HepG2 (cell line): ENCODE measurements around the gene SOST. TPM values are rescaled to one million over a fixed set of nuclear protein-coding genes. Genes with fewer than 3 reads are reported as not detected.

Source experiments
- CBX5 ChIP-seq: sonication (generic); formaldehyde crosslinking; IDR thresholded peaks from 2 replicates; pipeline ENCODE4 v1.4.0; 2020; ENCODE audit warnings: missing genetic modification reagents, borderline replicate concordance
- CEBPB ChIP-seq: IDR thresholded peaks from 2 replicates; pipeline ENCODE4 v1.6.1; 2011; ENCODE audit warnings: low read depth, low read length, improper control_type of control experiment, borderline replicate concordance
- CHD4 ChIP-seq: fragments of 200-600 bp; sonication (generic); IDR thresholded peaks from 2 replicates; pipeline ENCODE4 v1.7.0; 2017; ENCODE audit warnings: mild to moderate bottlenecking, low read length, borderline replicate concordance
- DPF2 ChIP-seq: sonication (generic); formaldehyde crosslinking; IDR thresholded peaks from 2 replicates; pipeline ENCODE4 v1.4.0; 2020; ENCODE audit warnings: mild to moderate bottlenecking, low read depth, missing genetic modification reagents, borderline replicate concordance
- HNF4A ChIP-seq: sonication (generic); formaldehyde crosslinking; IDR thresholded peaks from 2 replicates; pipeline ENCODE4 v1.4.0; 2020; ENCODE audit warnings: missing genetic modification reagents
- HOXD1 ChIP-seq: sonication (generic); formaldehyde crosslinking; IDR thresholded peaks from 2 replicates; pipeline ENCODE4 v1.5.0; 2020; ENCODE audit warnings: missing genetic modification reagents
- IRX3 ChIP-seq: sonication (generic); formaldehyde crosslinking; IDR thresholded peaks from 2 replicates; pipeline ENCODE4 v1.8.1; 2023; ENCODE audit warnings: mild to moderate bottlenecking, low read depth, missing genetic modification reagents, borderline replicate concordance
- NR1H2 ChIP-seq: sonication (generic); formaldehyde crosslinking; IDR thresholded peaks from 2 replicates; pipeline ENCODE4 v1.8.1; 2022; ENCODE audit warnings: low read depth, missing genetic modification reagents, borderline replicate concordance
- PHF5A ChIP-seq: IDR thresholded peaks from one replicate; pipeline ENCODE4 v1.6.1; 2018; ENCODE audit warnings: low read depth, missing genetic modification reagents; ENCODE audit not compliant: unreplicated experiment
- PRMT3 ChIP-seq: sonication (generic); formaldehyde crosslinking; IDR thresholded peaks from 2 replicates; pipeline ENCODE4 v1.8.1; 2022; ENCODE audit warnings: low read depth, mild to moderate bottlenecking, moderate library complexity, missing genetic modification reagents, borderline replicate concordance
- RAD21 ChIP-seq: fragments of 450-650 bp; formaldehyde crosslinking; IDR thresholded peaks from 2 replicates; pipeline ENCODE4 v1.5.0; 2020; ENCODE audit warnings: mild to moderate bottlenecking
- RARG ChIP-seq: sonication (generic); formaldehyde crosslinking; IDR thresholded peaks from 2 replicates; pipeline ENCODE4 v1.4.0; 2020; ENCODE audit warnings: low read depth, mild to moderate bottlenecking, missing genetic modification reagents
- REPIN1 ChIP-seq: sonication (generic); formaldehyde crosslinking; IDR thresholded peaks from 2 replicates; pipeline ENCODE4 v1.8.0; 2022; ENCODE audit warnings: missing genetic modification reagents, low read depth, mild to moderate bottlenecking, borderline replicate concordance
- TMF1 ChIP-seq: sonication (generic); formaldehyde crosslinking; IDR thresholded peaks from 2 replicates; pipeline ENCODE4 v1.8.1; 2022; ENCODE audit warnings: low read depth, missing genetic modification reagents
- ZEB1 ChIP-seq: IDR thresholded peaks from 2 replicates; pipeline ENCODE4 v1.6.1; 2012; ENCODE audit warnings: mild to moderate bottlenecking, low read depth, inconsistent platforms; ENCODE audit not compliant: insufficient replicate concordance
- ZFP37 ChIP-seq: sonication (generic); formaldehyde crosslinking; IDR thresholded peaks from 2 replicates; pipeline ENCODE4 v1.4.0; 2020; ENCODE audit warnings: missing genetic modification reagents, borderline replicate concordance
- ZFP62 ChIP-seq: sonication (generic); formaldehyde crosslinking; IDR thresholded peaks from 2 replicates; pipeline ENCODE4 v1.4.0; 2020; ENCODE audit warnings: missing genetic modification reagents
- ZFP90 ChIP-seq: sonication (generic); formaldehyde crosslinking; IDR thresholded peaks from 2 replicates; pipeline ENCODE4 v1.8.0; 2022; ENCODE audit warnings: missing genetic modification reagents, mild to moderate bottlenecking, inconsistent platforms, borderline replicate concordance
- ZNF274 ChIP-seq: sonication (generic); formaldehyde crosslinking; IDR thresholded peaks from 2 replicates; pipeline ENCODE4 v1.5.1; 2020; ENCODE audit warnings: mild to moderate bottlenecking, missing genetic modification reagents
- ZNF432 ChIP-seq: sonication (generic); formaldehyde crosslinking; IDR thresholded peaks from 2 replicates; pipeline ENCODE4 v1.5.0; 2020; ENCODE audit warnings: missing genetic modification reagents, mild to moderate bottlenecking, borderline replicate concordance
- ZNF501 ChIP-seq: sonication (generic); formaldehyde crosslinking; IDR thresholded peaks from 2 replicates; pipeline ENCODE4 v1.5.1; 2020; ENCODE audit warnings: mild to moderate bottlenecking, moderate library complexity, missing genetic modification reagents
- ZNF746 ChIP-seq: sonication (generic); formaldehyde crosslinking; IDR thresholded peaks from 2 replicates; pipeline ENCODE4 v1.8.0; 2022; ENCODE audit warnings: mild to moderate bottlenecking, missing genetic modification reagents
- polyA plus RNA-seq, 8 experiments: library from polyadenylated mRNA; depleted of rRNA in 3 of 8; stranded (reverse) in 7 of 8; unstranded in 1 of 8; fragments of >200 nt; fragmentation: Illumina TruSeq in 4 of 8; extraction: Trizol in 4 of 8; gene quantifications; 2 replicates each; pipeline versions ENCODE4 v1.2.1 to v1.2.3, GENCODE V29; 2011 to 2016; ENCODE audit warnings: low read depth in 4 of 8, missing spikeins in 1 of 8, mixed read lengths in 1 of 8; ENCODE audit not compliant: insufficient read depth in 1 of 8
- total RNA-seq, 5 experiments: library from RNA; depleted of rRNA; stranded (reverse); fragments of >200 nt; fragmentation: Illumina TruSeq; extraction: Trizol; gene quantifications; 2 replicates each; pipeline ENCODE4 v1.2.3, GENCODE V29; 2016; ENCODE audit warnings: low read depth in 1 of 5
- TF ChIP-seq, protein P1 (sequence below): sonication (generic); formaldehyde crosslinking; IDR thresholded peaks from 2 replicates; pipeline ENCODE4 v1.8.1; 2022; ENCODE audit warnings: low read depth, mild to moderate bottlenecking, missing genetic modification reagents
- TF ChIP-seq, protein P2 (sequence below): sonication (generic); formaldehyde crosslinking; IDR thresholded peaks from 2 replicates; pipeline ENCODE4 v1.4.0; 2020; ENCODE audit warnings: missing genetic modification reagents
- TF ChIP-seq, protein P3 (sequence below): sonication (generic); formaldehyde crosslinking; IDR thresholded peaks from 2 replicates; pipeline ENCODE4 v1.8.1; 2023; ENCODE audit warnings: mild to moderate bottlenecking, missing genetic modification reagents

The SOST gene
- total and polyA plus RNA-seq, 2 of the 13 experiments (the other 11 are each of a cell fraction or from before 2014, with no cell fraction given) = not detected

DNA sequence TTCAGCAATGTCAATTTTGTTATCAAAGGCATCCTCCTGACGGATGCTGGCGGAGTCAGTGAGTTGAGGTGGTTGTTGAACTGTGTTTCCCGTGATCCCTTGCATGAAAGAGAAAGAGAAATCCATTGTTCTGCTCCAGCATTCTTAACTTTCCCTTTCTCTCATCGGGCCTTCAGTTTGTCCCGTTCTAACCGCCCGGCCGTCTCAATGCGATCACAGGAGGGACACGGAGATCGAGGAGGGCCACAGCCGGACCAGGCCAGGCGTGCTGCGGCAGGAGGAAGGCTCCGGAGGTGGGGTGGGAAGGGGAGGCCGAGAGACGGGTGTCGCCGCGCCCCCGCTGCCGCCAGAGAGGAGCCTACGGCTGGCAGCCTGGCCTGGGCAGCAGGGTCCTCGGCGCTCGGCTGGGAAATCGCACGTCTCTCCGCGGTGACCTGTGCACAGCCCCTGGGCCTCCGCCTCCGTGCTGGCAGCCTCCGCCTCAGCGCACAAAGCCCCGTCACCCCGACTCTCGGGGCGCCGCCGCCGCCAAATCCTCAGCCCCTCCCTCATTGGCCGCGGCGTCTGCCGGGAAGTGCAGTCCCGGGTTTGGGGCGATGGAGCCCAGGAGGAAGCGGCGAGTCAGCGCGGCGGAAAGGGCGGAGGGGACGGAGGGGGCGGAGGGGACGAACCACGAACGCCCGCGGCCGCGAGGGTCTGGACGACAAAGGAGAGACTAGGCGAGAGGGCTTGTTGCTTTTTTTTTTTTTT is 38.1 kb downstream of the SOST start (continued):
- TF ChIP-seq PRMT3 (CRISPR knock-in tag) = no peak
- TF ChIP-seq, protein P1, sequence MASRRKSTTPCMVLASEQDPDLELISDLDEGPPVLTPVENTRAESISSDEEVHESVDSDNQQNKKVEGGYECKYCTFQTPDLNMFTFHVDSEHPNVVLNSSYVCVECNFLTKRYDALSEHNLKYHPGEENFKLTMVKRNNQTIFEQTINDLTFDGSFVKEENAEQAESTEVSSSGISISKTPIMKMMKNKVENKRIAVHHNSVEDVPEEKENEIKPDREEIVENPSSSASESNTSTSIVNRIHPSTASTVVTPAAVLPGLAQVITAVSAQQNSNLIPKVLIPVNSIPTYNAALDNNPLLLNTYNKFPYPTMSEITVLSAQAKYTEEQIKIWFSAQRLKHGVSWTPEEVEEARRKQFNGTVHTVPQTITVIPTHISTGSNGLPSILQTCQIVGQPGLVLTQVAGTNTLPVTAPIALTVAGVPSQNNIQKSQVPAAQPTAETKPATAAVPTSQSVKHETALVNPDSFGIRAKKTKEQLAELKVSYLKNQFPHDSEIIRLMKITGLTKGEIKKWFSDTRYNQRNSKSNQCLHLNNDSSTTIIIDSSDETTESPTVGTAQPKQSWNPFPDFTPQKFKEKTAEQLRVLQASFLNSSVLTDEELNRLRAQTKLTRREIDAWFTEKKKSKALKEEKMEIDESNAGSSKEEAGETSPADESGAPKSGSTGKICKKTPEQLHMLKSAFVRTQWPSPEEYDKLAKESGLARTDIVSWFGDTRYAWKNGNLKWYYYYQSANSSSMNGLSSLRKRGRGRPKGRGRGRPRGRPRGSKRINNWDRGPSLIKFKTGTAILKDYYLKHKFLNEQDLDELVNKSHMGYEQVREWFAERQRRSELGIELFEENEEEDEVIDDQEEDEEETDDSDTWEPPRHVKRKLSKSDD (CRISPR knock-in tag) = no peak
- TF ChIP-seq CBX5 = no peak
- peak; percentile 29; the same call in 1 of the 2 replicates for TF ChIP-seq RAD21 (CRISPR knock-in tag)
- no peak for TF ChIP-seq ZFP62 (CRISPR knock-in tag)
- no peak for TF ChIP-seq ZFP37 (CRISPR knock-in tag)
- peak; percentile 80 for TF ChIP-seq ZNF501
- TF ChIP-seq TMF1 = peak; percentile 53; the same call in 1 of the 2 replicates
- no peak for TF ChIP-seq ZNF746 (CRISPR knock-in tag)
- no peak for TF ChIP-seq ZEB1
- TF ChIP-seq CEBPB = no peak
- TF ChIP-seq IRX3 = no peak
- TF ChIP-seq, protein P2, sequence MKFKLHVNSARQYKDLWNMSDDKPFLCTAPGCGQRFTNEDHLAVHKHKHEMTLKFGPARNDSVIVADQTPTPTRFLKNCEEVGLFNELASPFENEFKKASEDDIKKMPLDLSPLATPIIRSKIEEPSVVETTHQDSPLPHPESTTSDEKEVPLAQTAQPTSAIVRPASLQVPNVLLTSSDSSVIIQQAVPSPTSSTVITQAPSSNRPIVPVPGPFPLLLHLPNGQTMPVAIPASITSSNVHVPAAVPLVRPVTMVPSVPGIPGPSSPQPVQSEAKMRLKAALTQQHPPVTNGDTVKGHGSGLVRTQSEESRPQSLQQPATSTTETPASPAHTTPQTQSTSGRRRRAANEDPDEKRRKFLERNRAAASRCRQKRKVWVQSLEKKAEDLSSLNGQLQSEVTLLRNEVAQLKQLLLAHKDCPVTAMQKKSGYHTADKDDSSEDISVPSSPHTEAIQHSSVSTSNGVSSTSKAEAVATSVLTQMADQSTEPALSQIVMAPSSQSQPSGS (CRISPR knock-in tag) = no peak
- no peak for TF ChIP-seq PHF5A
- no peak for TF ChIP-seq HNF4A
- no peak for TF ChIP-seq RARG (CRISPR knock-in tag)
- peak; percentile 70 for TF ChIP-seq ZFP90 (CRISPR knock-in tag)
- TF ChIP-seq, protein P3, sequence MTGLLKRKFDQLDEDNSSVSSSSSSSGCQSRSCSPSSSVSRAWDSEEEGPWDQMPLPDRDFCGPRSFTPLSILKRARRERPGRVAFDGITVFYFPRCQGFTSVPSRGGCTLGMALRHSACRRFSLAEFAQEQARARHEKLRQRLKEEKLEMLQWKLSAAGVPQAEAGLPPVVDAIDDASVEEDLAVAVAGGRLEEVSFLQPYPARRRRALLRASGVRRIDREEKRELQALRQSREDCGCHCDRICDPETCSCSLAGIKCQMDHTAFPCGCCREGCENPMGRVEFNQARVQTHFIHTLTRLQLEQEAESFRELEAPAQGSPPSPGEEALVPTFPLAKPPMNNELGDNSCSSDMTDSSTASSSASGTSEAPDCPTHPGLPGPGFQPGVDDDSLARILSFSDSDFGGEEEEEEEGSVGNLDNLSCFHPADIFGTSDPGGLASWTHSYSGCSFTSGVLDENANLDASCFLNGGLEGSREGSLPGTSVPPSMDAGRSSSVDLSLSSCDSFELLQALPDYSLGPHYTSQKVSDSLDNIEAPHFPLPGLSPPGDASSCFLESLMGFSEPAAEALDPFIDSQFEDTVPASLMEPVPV (CRISPR knock-in tag) = peak; percentile 28; the same call in 1 of the 2 replicates
- TF ChIP-seq DPF2 (CRISPR knock-in tag) = peak; percentile 29; the same call in 1 of the 2 replicates
- TF ChIP-seq REPIN1 = no peak
- TF ChIP-seq ZNF274 (CRISPR knock-in tag) = peak; percentile 89
- TF ChIP-seq CHD4 = no peak
- TF ChIP-seq NR1H2 (CRISPR knock-in tag) = peak; percentile 36; the same call in 1 of the 2 replicates
- TF ChIP-seq HOXD1 (CRISPR knock-in tag) = peak; percentile 75; the same call in 1 of the 2 replicates
- no peak for TF ChIP-seq ZNF432 (CRISPR knock-in tag)
